Neural cell (in vitro differentiated cells): Measurements from ENCODE around the gene SAP30BP. TPM values are rescaled to one million over a fixed set of nuclear protein-coding genes. Genes with fewer than 3 reads are reported as not detected.

Experiments used
- H2AFZ ChIP-seq: fragments of 200-600, 300-800 bp; sonication (generic), shearing (Covaris generic); 2 replicates; pipeline ENCODE4 v1.6.0; 2014; ENCODE audit warnings: low read depth, mild to moderate bottlenecking, antibody characterized with exemption, low read length, moderate library complexity
- H3F3A ChIP-seq: fragments of 200-600 bp; shearing (Covaris generic); 2 replicates; pipeline ENCODE4 v1.6.1; 2016; ENCODE audit warnings: mild to moderate bottlenecking, moderate library complexity, mixed read lengths, antibody characterized with exemption, low read length; ENCODE audit not compliant: insufficient read depth, poor library complexity, severe bottlenecking
- H3K27ac ChIP-seq: fragments of 200-600, 300-800 bp; sonication (generic), shearing (Covaris generic); 2 replicates; pipeline ENCODE4 v1.5.1; 2014; ENCODE audit warnings: mild to moderate bottlenecking, low read length, moderate library complexity
- H3K27me3 ChIP-seq: fragments of 300-800, 200-600 bp; sonication (generic), shearing (Covaris generic); 2 replicates; pipeline ENCODE4 v1.6.0; 2014; ENCODE audit warnings: mild to moderate bottlenecking, low read depth, low read length, moderate library complexity; ENCODE audit not compliant: insufficient read depth
- H3K36me3 ChIP-seq: fragments of 300-800, 200-600 bp; sonication (generic), shearing (Covaris generic); 2 replicates; pipeline ENCODE4 v1.5.1; 2014; ENCODE audit warnings: mild to moderate bottlenecking, antibody characterized with exemption, low read length, moderate library complexity; ENCODE audit not compliant: insufficient read depth
- H3K4me2 ChIP-seq: fragments of 300-800, 200-600 bp; sonication (generic), shearing (Covaris generic); 2 replicates; pipeline ENCODE4 v1.6.0; 2014; ENCODE audit warnings: mild to moderate bottlenecking, low read length
- H3K4me3 ChIP-seq: fragments of 300-800, 200-600 bp; sonication (generic), shearing (Covaris generic); 2 replicates; pipeline ENCODE4 v1.5.1; 2014; ENCODE audit warnings: mild to moderate bottlenecking, low read length, moderate library complexity
- H3K79me2 ChIP-seq: fragments of 200-600 bp; shearing (Covaris generic); replicated peaks from 2 replicates; pipeline ENCODE4 v1.6.0; 2014; ENCODE audit warnings: mild to moderate bottlenecking, low read length, moderate library complexity; ENCODE audit not compliant: insufficient read depth
- H3K9ac ChIP-seq: fragments of 300-800, 200-600 bp; sonication (generic), shearing (Covaris generic); 2 replicates; pipeline ENCODE4 v1.6.1; 2016; ENCODE audit warnings: mild to moderate bottlenecking, low read length, mixed read lengths
- H3K9me2 ChIP-seq: fragments of 200-600 bp; shearing (Covaris generic); 2 replicates; pipeline ENCODE4 v1.6.1; 2016; ENCODE audit warnings: mild to moderate bottlenecking, low read length, mixed read lengths; ENCODE audit not compliant: insufficient read depth
- H3K9me3 ChIP-seq: fragments of 200-600, 300-800 bp; sonication (generic), shearing (Covaris generic); 2 replicates; pipeline ENCODE4 v1.6.1; 2016; ENCODE audit warnings: mild to moderate bottlenecking, mixed run types, low read length, moderate library complexity, mixed read lengths
- H4K20me1 ChIP-seq: fragments of 200-600 bp; shearing (Covaris generic); 2 replicates; pipeline ENCODE4 v1.6.1; 2016; ENCODE audit warnings: mild to moderate bottlenecking, mixed run types; ENCODE audit not compliant: insufficient read depth
- CTCF ChIP-seq: fragments of 450-650 bp; IDR thresholded peaks from 2 replicates; pipeline ENCODE4 v1.5.1; 2014; ENCODE audit warnings: antibody characterized with exemption, mild to moderate bottlenecking, moderate library complexity; ENCODE audit not compliant: poor library complexity, severe bottlenecking
- EP300 ChIP-seq: fragments of 450-650 bp; conservative IDR thresholded peaks from 2 replicates; pipeline ENCODE4 v1.6.1; 2014; ENCODE audit warnings: antibody characterized with exemption, mild to moderate bottlenecking, moderate library complexity; ENCODE audit not compliant: poor library complexity, severe bottlenecking
- EZH2 ChIP-seq: fragments of 200-600, 300-800 bp; shearing (Covaris generic), sonication (generic); IDR thresholded peaks from 2 replicates; pipeline ENCODE4 v1.6.1; 2014; ENCODE audit warnings: antibody characterized with exemption, low read length, borderline replicate concordance, mild to moderate bottlenecking; ENCODE audit not compliant: insufficient read depth, poor library complexity, severe bottlenecking
- MXI1 ChIP-seq: fragments of 450-650 bp; conservative IDR thresholded peaks from 2 replicates; pipeline ENCODE4 v1.6.1; 2014; ENCODE audit warnings: antibody characterized with exemption, mild to moderate bottlenecking; ENCODE audit not compliant: poor library complexity, severe bottlenecking
- POLR2AphosphoS5 ChIP-seq: IDR thresholded peaks from 2 replicates; pipeline ENCODE4 v1.6.1; 2012
- RAD21 ChIP-seq: fragments of 450-650 bp; conservative IDR thresholded peaks from 2 replicates; pipeline ENCODE4 v1.6.1; 2014; ENCODE audit warnings: antibody characterized with exemption, mild to moderate bottlenecking, moderate library complexity
- REST ChIP-seq: IDR thresholded peaks from 2 replicates; pipeline ENCODE4 v1.6.1; 2012; ENCODE audit warnings: borderline replicate concordance
- SMC3 ChIP-seq: fragments of 450-650 bp; conservative IDR thresholded peaks from 2 replicates; pipeline ENCODE4 v1.6.1; 2014; ENCODE audit warnings: antibody characterized with exemption, mild to moderate bottlenecking, moderate library complexity; ENCODE audit not compliant: poor library complexity
- TAF1 ChIP-seq: IDR thresholded peaks from 2 replicates; pipeline ENCODE4 v1.6.1; 2012; ENCODE audit warnings: low read depth
- polyA plus RNA-seq: library from polyadenylated mRNA; depleted of rRNA; stranded (reverse); fragments of >200 nt; gene quantifications from 2 replicates; pipeline ENCODE4 v1.2.3, GENCODE V29; 2014

Gene SAP30BP
- polyA plus RNA-seq, 1 donor from 2014 or later = 156 TPM

DNA sequence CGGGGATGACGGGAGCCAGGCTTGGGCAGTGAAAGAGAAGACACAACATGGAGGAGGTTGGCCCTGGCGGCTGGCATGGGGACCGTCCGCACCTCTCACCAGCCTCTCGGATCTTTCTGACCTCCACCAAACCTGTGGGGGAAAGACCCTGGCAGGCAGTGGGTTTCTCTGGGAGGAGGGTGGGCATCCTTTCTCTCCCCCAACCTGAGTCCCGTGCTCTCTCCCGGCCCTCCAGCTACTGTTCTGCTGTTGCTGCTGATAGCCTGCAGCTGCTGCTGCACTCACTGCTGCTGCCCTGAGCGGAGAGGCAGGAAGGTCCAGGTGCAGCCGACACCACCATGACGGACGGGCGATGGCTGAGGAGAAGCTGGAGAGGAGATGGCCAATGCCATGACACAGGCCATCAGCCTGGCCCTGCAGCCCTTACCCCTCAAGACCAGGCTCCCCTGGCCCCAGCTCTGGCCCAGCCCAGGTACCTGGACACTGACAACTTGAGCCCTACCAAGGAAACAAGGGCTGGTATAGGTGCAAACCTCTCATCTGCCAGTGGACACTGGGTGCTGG lies 26.5 kb upstream of the SAP30BP start:
- Histone ChIP-seq H3K4me2 (no peak overlapping the region), H3K9me2 (no peaks in the 10 kb centered on the region), H3K27ac (no peak overlapping the region), H3K9ac (no peak overlapping the region), H3K79me2 (no peaks in the 10 kb centered on the region), H4K20me1 (no peaks in the 10 kb centered on the region), H3K36me3 (no peaks in the 10 kb centered on the region), H3K27me3 (no peaks in the 10 kb centered on the region), H3K9me3 (no peaks in the 10 kb centered on the region), H3K4me3 (no peak overlapping the region), H2AFZ (no peak overlapping the region), H3F3A (no peaks in the 10 kb centered on the region)
- TF ChIP-seq CTCF = no peak
- no peak for TF ChIP-seq EP300
- no peak for TF ChIP-seq RAD21
- TF ChIP-seq POLR2AphosphoS5 = no peak
- no peak for TF ChIP-seq REST
- no peak for TF ChIP-seq TAF1
- no peak for TF ChIP-seq MXI1
- TF ChIP-seq SMC3 = no peak
- no peak for TF ChIP-seq EZH2

DNA sequence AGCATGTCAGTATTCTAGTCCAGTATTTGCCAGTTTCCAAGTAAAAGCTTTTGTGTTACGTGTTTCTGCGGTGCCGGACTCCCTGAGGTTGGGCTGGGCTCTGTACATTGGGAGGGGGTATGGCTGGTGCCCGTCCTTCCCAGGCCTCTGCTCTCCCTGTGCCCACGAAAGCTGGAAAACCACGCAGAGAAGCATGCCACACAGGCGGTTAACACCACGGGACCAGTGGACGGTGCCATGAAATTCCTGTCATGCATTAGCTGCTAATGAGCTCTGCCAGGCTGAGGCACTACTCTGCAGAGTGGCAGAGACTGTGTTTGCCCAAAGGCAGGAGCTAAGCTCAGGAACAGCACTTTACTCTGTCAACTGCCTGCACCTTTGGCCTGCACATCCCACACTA lies 25.8 kb upstream of the SAP30BP start:
- TF ChIP-seq TAF1 = no peak
- no peak for TF ChIP-seq POLR2AphosphoS5
- no peak for TF ChIP-seq EP300
- TF ChIP-seq EZH2 = no peak
- no peak for TF ChIP-seq RAD21
- no peak for TF ChIP-seq REST
- TF ChIP-seq CTCF = no peak
- TF ChIP-seq MXI1 = no peak
- TF ChIP-seq SMC3 = no peak
- H3K79me2 ChIP-seq = no peaks in the 10 kb centered on the region
- no peak overlapping the region for H3K4me2 ChIP-seq
- H3K9me2 ChIP-seq = no peaks in the 10 kb centered on the region
- H3F3A ChIP-seq = no peaks in the 10 kb centered on the region
- H3K27ac ChIP-seq = no peak overlapping the region
- no peak overlapping the region for H3K4me3 ChIP-seq
- no peak overlapping the region for H2AFZ ChIP-seq
- no peaks in the 10 kb centered on the region for H4K20me1 ChIP-seq
- H3K9ac ChIP-seq = no peak overlapping the region
- H3K9me3 ChIP-seq = no peaks in the 10 kb centered on the region
- H3K27me3 ChIP-seq = no peaks in the 10 kb centered on the region
- H3K36me3 ChIP-seq = no peaks in the 10 kb centered on the region
